Mesendoderm (in vitro differentiated cells): ENCODE data around the gene SENP8.
A peak's percentile ranks its signal among the peaks of the same experiment; 100 is the strongest.

ENCODE experiments used
- DNase-seq: peaks from one replicate; pipeline ENCODE4 v3.0.0; 2013
- H2AK5ac ChIP-seq: 2 replicates; pipeline ENCODE4 v1.6.1; 2013; ENCODE audit warnings: low read length, inconsistent platforms
- H2BK120ac ChIP-seq: 2 replicates; pipeline ENCODE4 v1.6.1; 2013; ENCODE audit warnings: low read depth, mild to moderate bottlenecking, low read length, moderate library complexity, mixed read lengths
- H2BK15ac ChIP-seq: replicated peaks from 2 replicates; pipeline ENCODE4 v1.6.1; 2013; ENCODE audit warnings: low read depth, mild to moderate bottlenecking, moderate library complexity
- H2BK5ac ChIP-seq: 2 replicates; pipeline ENCODE4 v1.6.1; 2013; ENCODE audit warnings: low read length, inconsistent platforms
- H3K18ac ChIP-seq: 2 replicates; pipeline ENCODE4 v1.6.1; 2013; ENCODE audit warnings: mild to moderate bottlenecking, low read length, mixed read lengths
- H3K23ac ChIP-seq: one replicate; pipeline ENCODE4 v1.6.1; 2013; ENCODE audit warnings: low read length
- H3K27ac ChIP-seq: 2 replicates; pipeline ENCODE4 v1.5.1; 2013; ENCODE audit warnings: low read depth, mild to moderate bottlenecking, inconsistent platforms, low read length, moderate library complexity
- H3K27me3 ChIP-seq: 2 replicates; pipeline ENCODE4 v1.6.1; 2013; ENCODE audit warnings: low read length, control low read depth, mild to moderate bottlenecking, inconsistent platforms; ENCODE audit not compliant: insufficient read depth, poor library complexity
- H3K36me3 ChIP-seq: 2 replicates; pipeline ENCODE4 v1.6.1; 2013; ENCODE audit warnings: low read length, inconsistent platforms; ENCODE audit not compliant: control insufficient read depth, insufficient read depth
- H3K4ac ChIP-seq: one replicate; pipeline ENCODE4 v1.6.1; 2013; ENCODE audit warnings: low read depth, mild to moderate bottlenecking, low read length, moderate library complexity
- H3K4me1 ChIP-seq: 2 replicates; pipeline ENCODE4 v1.6.1; 2013; ENCODE audit warnings: low read depth, low read length, inconsistent platforms; ENCODE audit not compliant: control insufficient read depth
- H3K4me2 ChIP-seq: 2 replicates; pipeline ENCODE4 v1.6.1; 2013; ENCODE audit warnings: low read length
- H3K4me3 ChIP-seq: 2 replicates; pipeline ENCODE4 v1.5.1; 2013; ENCODE audit warnings: mild to moderate bottlenecking, low read length
- H3K56ac ChIP-seq: one replicate; pipeline ENCODE4 v1.6.1; 2013; ENCODE audit warnings: low read length
- H3K79me1 ChIP-seq: 2 replicates; pipeline ENCODE4 v1.6.1; 2013; ENCODE audit warnings: low read length, inconsistent platforms
- H3K79me2 ChIP-seq: 2 replicates; pipeline ENCODE4 v1.6.1; 2013; ENCODE audit warnings: mild to moderate bottlenecking, low read length; ENCODE audit not compliant: control insufficient read depth, insufficient read depth
- H3K9ac ChIP-seq: 2 replicates; pipeline ENCODE4 v1.6.1; 2013; ENCODE audit warnings: low read length, inconsistent platforms
- H4K5ac ChIP-seq: one replicate; pipeline ENCODE4 v1.6.1; 2013; ENCODE audit warnings: low read length
- H4K8ac ChIP-seq: one replicate; pipeline ENCODE4 v1.6.1; 2013; ENCODE audit warnings: low read depth, mild to moderate bottlenecking, control low read depth, low read length, moderate library complexity
- WGBS: extraction: QIAGEN DNeasy Blood & Tissue Kit; methylation state at CpG from one replicate; pipeline ENCODE4 v1.1.7; 2013; ENCODE audit warnings: low lambda C conversion rate, missing lambda C conversion rate; ENCODE audit not compliant: insufficient coverage; ENCODE audit errors: extremely low coverage; 5-methylcytosine and 5-hydroxymethylcytosine counted together

Gene SENP8

GRCh38 chr15:72140088-72140487 lies 21.9 kb downstream of the SENP8 start:
- no peak overlapping the region for H3K23ac ChIP-seq
- H3K56ac ChIP-seq: no peak overlapping the region
- H3K79me1 ChIP-seq: no peaks in the 10 kb centered on the region
- no peaks in the 10 kb centered on the region for H3K4me1 ChIP-seq
- no peak overlapping the region for H3K4me3 ChIP-seq
- no peak overlapping the region for H3K27ac ChIP-seq
- no peak overlapping the region for H3K18ac ChIP-seq
- no peaks in the 10 kb centered on the region for H3K79me2 ChIP-seq
- no peak overlapping the region for H4K8ac ChIP-seq
- H2AK5ac ChIP-seq: no peak overlapping the region
- no peak overlapping the region for H4K5ac ChIP-seq
- H3K27me3 ChIP-seq: no peaks in the 10 kb centered on the region
- no peak overlapping the region for H2BK15ac ChIP-seq
- H3K4me2 ChIP-seq: no peak overlapping the region
- no peak overlapping the region for H3K4ac ChIP-seq
- no CpG with 5 or more reads among the region's 3 CpGs for WGBS
- no peak overlapping the region for H2BK120ac ChIP-seq
- H3K9ac ChIP-seq: no peak overlapping the region
- DNase-seq: no peak
- H3K36me3 ChIP-seq: no peaks in the 10 kb centered on the region
- H2BK5ac ChIP-seq: no peak overlapping the region

GRCh38 chr15:72141171-72142084 lies 23.2 kb downstream of the SENP8 start:
- no peaks in the 10 kb centered on the region for H3K79me2 ChIP-seq
- WGBS: no CpG with 5 or more reads among the region's 4 CpGs
- H2AK5ac ChIP-seq: no peak overlapping the region
- H3K27ac ChIP-seq: no peak overlapping the region
- no peak overlapping the region for H3K4me2 ChIP-seq
- no peak overlapping the region for H3K56ac ChIP-seq
- H3K27me3 ChIP-seq: no peaks in the 10 kb centered on the region
- H3K36me3 ChIP-seq: no peaks in the 10 kb centered on the region
- H3K79me1 ChIP-seq: no peaks in the 10 kb centered on the region
- DNase-seq: peak; percentile 49
- H3K4me1 ChIP-seq: no peaks in the 10 kb centered on the region
- no peak overlapping the region for H3K4ac ChIP-seq
- H2BK15ac ChIP-seq: no peak overlapping the region
- H4K5ac ChIP-seq: no peak overlapping the region
- no peak overlapping the region for H3K9ac ChIP-seq
- no peak overlapping the region for H2BK5ac ChIP-seq
- no peak overlapping the region for H3K23ac ChIP-seq
- H2BK120ac ChIP-seq: no peak overlapping the region
- no peak overlapping the region for H3K4me3 ChIP-seq
- H3K18ac ChIP-seq: no peak overlapping the region
- no peak overlapping the region for H4K8ac ChIP-seq

DNA sequence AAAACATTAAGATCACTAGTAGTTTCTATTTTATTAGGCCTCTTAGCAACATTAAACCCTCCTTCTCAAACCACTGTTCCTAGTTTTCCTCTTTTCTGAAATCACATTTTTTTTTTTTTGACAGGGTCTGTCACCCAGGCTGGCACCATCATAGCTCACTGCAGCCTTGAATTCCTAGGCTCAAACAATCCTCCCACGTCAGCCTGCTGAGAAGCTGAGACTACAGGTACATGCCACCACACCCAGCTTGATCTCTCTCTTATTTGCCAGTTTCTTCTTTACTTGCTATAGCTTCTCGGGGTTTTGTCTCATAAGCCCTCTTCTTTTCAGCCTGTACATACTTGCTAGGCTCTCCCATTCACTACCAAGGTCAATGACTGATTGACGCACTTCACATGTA lies 28.0 kb downstream of the SENP8 start:
- H3K4me3 ChIP-seq: no peak overlapping the region
- no peak overlapping the region for H2BK15ac ChIP-seq
- no peak overlapping the region for H3K27ac ChIP-seq
- H3K27me3 ChIP-seq: no peaks in the 10 kb centered on the region
- H3K4me1 ChIP-seq: no peaks in the 10 kb centered on the region
- no peak overlapping the region for H3K18ac ChIP-seq
- no peaks in the 10 kb centered on the region for H3K79me2 ChIP-seq
- no peaks in the 10 kb centered on the region for H3K36me3 ChIP-seq
- no peak for DNase-seq
- H3K4ac ChIP-seq: no peak overlapping the region
- H2BK120ac ChIP-seq: no peak overlapping the region
- H3K23ac ChIP-seq: no peak overlapping the region
- no peak overlapping the region for H3K9ac ChIP-seq
- no peak overlapping the region for H3K4me2 ChIP-seq
- H2BK5ac ChIP-seq: no peak overlapping the region
- WGBS: no CpG with 5 or more reads among the region's 3 CpGs
- no peak overlapping the region for H3K56ac ChIP-seq
- H4K5ac ChIP-seq: no peak overlapping the region
- H4K8ac ChIP-seq: no peak overlapping the region
- no peaks in the 10 kb centered on the region for H3K79me1 ChIP-seq
- H2AK5ac ChIP-seq: no peak overlapping the region

- Histone ChIP-seq H2BK5ac (no peak overlapping the region), H3K4ac (no peak overlapping the region), H3K36me3 (no peaks in the 10 kb centered on the region), H2BK120ac (no peak overlapping the region), H3K27ac (no peak overlapping the region), H4K8ac (no peak overlapping the region), H3K18ac (no peak overlapping the region), H3K23ac (no peak overlapping the region), H3K27me3 (no peaks in the 10 kb centered on the region), H3K56ac (no peak overlapping the region), H3K9ac (no peak overlapping the region), H3K4me2 (no peak overlapping the region), H2AK5ac (no peak overlapping the region), H3K79me1 (no peaks in the 10 kb centered on the region), H3K4me1 (no peaks in the 10 kb centered on the region), H3K4me3 (no peak overlapping the region), H4K5ac (no peak overlapping the region), H2BK15ac (no peak overlapping the region), H3K79me2 (no peaks in the 10 kb centered on the region)
- no peak for DNase-seq
Observed at GRCh38 chr15:72146934-72147333, 28.7 kb downstream of the SENP8 start.

DNA sequence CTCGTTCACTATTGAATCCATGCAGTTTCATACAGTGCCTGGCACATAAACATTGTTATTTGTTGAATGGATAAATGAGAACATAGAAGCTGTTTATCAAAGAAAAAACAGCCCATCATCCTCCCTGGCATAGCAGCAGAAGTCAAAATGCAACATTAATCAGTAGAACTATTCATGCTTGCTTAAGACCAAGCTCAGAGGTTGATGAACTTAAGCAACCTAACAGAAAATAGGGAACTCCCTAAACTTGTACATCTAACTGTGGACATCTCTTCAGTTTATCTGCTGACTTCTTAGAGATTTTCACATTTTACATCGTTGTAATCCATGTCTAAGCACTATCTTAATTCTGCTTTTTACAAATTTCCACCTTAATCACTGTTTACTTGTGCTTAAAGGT lies 29.2 kb downstream of the SENP8 start:
- H3K79me1 ChIP-seq: no peaks in the 10 kb centered on the region
- H3K4ac ChIP-seq: no peak overlapping the region
- H4K8ac ChIP-seq: no peak overlapping the region
- no peak overlapping the region for H3K9ac ChIP-seq
- H3K79me2 ChIP-seq: no peaks in the 10 kb centered on the region
- H3K27ac ChIP-seq: no peak overlapping the region
- H3K4me2 ChIP-seq: no peak overlapping the region
- DNase-seq: no peak
- H3K23ac ChIP-seq: no peak overlapping the region
- no peaks in the 10 kb centered on the region for H3K36me3 ChIP-seq
- H3K4me1 ChIP-seq: no peaks in the 10 kb centered on the region
- H4K5ac ChIP-seq: no peak overlapping the region
- H3K56ac ChIP-seq: no peak overlapping the region
- no peak overlapping the region for H2BK5ac ChIP-seq
- no peak overlapping the region for H2AK5ac ChIP-seq
- no peak overlapping the region for H3K4me3 ChIP-seq
- no peak overlapping the region for H2BK120ac ChIP-seq
- H3K18ac ChIP-seq: no peak overlapping the region
- WGBS: no CpG with 5 or more reads among the region's 2 CpGs
- H3K27me3 ChIP-seq: no peaks in the 10 kb centered on the region
- no peak overlapping the region for H2BK15ac ChIP-seq
